GM12873 (cell line): ENCODE measurements around the gene SH2D2A.

ENCODE experiments used
- CTCF ChIP-seq: IDR thresholded peaks from 2 replicates; pipeline ENCODE4 v1.5.1; 2012; ENCODE audit warnings: low read depth, mild to moderate bottlenecking, moderate library complexity, low read length, control low read depth; ENCODE audit not compliant: insufficient read depth; ENCODE audit errors: missing control alignments

The SH2D2A gene

GRCh38 chr1:156796340-156797097, 20.1 kb downstream of the SH2D2A start:
- TF ChIP-seq CTCF: no peak

- TF ChIP-seq CTCF: no peak
Measured at GRCh38 chr1:156795787-156796186, 20.9 kb downstream of the SH2D2A start.

GRCh38 chr1:156795374-156795733, 21.3 kb downstream of the SH2D2A start:
- no peak for TF ChIP-seq CTCF

GRCh38 chr1:156794506-156795373, 21.9 kb downstream of the SH2D2A start:
- no peak for TF ChIP-seq CTCF

- TF ChIP-seq CTCF: no peak
Measured at GRCh38 chr1:156789621-156790318, 26.9 kb downstream of the SH2D2A start.

- no peak for TF ChIP-seq CTCF
Measured at GRCh38 chr1:156788136-156788535, 28.5 kb downstream of the SH2D2A start.

GRCh38 chr1:156786640-156787039, 30.0 kb downstream of the SH2D2A start:
- no peak for TF ChIP-seq CTCF
